Tibial artery (tissue), 4 donors: ENCODE results near the gene TCHH.

Experiments used
- DNase-seq, 2 donors: peaks; one replicate each; pipeline ENCODE4 v3.0.0-alpha.2; 2019
- H3K27ac ChIP-seq, 2 donors: fragments of 200-600 bp; sonication (generic) in 1 of 2; 1 replicate in 1 of 2; 2 replicates in 1 of 2; pipeline ENCODE4 v1.5.1; 2018 to 2019; ENCODE audit warnings: mild to moderate bottlenecking in 1 of 2
- H3K27me3 ChIP-seq, 2 donors: fragments of 200-600 bp; sonication (generic) in 1 of 2; one replicate each; pipeline versions ENCODE4 v1.5.1 to v1.6.0; 2016 to 2019
- H3K36me3 ChIP-seq, 3 donors: fragments of 200-600 bp; sonication (generic) in 2 of 3; one replicate each; pipeline ENCODE4 v1.5.1; 2016 to 2019; ENCODE audit warnings: mild to moderate bottlenecking in 2 of 3
- H3K4me1 ChIP-seq, 4 donors: fragments of 200-600 bp; sonication (generic) in 2 of 4; 1 replicate in 3 of 4; 2 replicates in 1 of 4; pipeline ENCODE4 v1.5.1; 2016 to 2019
- H3K4me3 ChIP-seq, 2 donors: fragments of 200-600 bp; sonication (generic) in 1 of 2; 1 replicate in 1 of 2; 2 replicates in 1 of 2; pipeline ENCODE4 v1.5.1; 2018 to 2019; ENCODE audit warnings: mild to moderate bottlenecking in 2 of 2
- H3K9me3 ChIP-seq, 3 donors: fragments of 200-600 bp; sonication (generic) in 1 of 3; one replicate each; pipeline ENCODE4 v1.5.1; 2016 to 2019
- CTCF ChIP-seq, 2 experiments: fragments of 200-600 bp in 1 of 2; fragments of 450-650 bp in 1 of 2; IDR thresholded peaks; one replicate each; pipeline ENCODE4 v1.5.1; 2017 to 2019; ENCODE audit warnings: antibody characterized with exemption in 2 of 2, mild to moderate bottlenecking in 1 of 2, moderate library complexity in 1 of 2
- intact Hi-C: fragments of 100-400 bp; cut with DNase I; formaldehyde crosslinking; loops from one replicate; pipeline ENCODE4 v1.15.0; 2023; ENCODE audit warnings: low total_unique reads

Gene TCHH

GRCh38 chr1:152110860-152111514, 4.3 kb downstream of the TCHH start:
- Histone ChIP-seq H3K27me3 (peaks cover 0 to 76% of the 10 kb centered on the region in 2 donors), H3K4me1 (peaks cover 0 to 47% (median 34%) of the 10 kb centered on the region in 4 donors)
- intact Hi-C loops: no loop called here

DNA sequence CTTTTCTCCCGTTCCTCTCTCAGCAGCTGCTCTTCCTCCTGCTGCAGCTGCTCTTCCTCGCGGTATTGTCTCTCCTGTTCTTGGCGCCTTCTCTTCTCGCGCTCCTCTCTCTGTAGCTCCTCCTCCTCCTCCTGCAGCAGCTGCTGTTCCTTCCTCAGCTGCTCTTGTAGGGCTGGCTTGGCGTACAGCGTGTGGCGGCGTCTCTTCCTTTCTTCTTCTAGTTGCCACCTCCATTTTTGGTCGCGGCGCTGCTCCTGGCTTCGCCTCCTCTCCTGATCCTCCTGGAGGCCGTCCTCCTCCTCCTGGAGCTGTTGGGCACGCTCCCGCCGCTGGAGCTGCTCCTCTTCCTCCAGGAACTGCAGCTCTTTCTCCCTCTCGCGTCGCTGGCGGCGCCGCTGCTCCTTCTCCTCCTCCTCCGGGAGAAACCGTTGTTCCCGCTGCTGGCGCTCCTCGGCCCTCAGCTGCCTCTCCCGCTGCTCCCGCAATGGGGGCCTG, 4.8 kb downstream of the TCHH start:
- Histone ChIP-seq H3K9me3 (peaks cover 0 to 12% (median 12%) of the 10 kb centered on the region in 3 donors), H3K27ac (no peak overlapping the region), H3K27me3 (peaks cover 0 to 76% of the 10 kb centered on the region in 2 donors), H3K4me1 (peaks cover 0 to 47% (median 34%) of the 10 kb centered on the region in 4 donors), H3K4me3 (peak overlapping the region; percentile 46 to 58), H3K36me3 (no peaks in the 10 kb centered on the region)
- no peak for TF ChIP-seq CTCF (IDR thresholded peaks at IDR 0.05)
- peak in 1 of 2 donors; percentile 65 for DNase-seq
- intact Hi-C loops: no loop called here

More at GRCh38 chr1:152110860-152111514, 4.3 kb downstream of the TCHH start:
- H3K9me3 ChIP-seq: peaks cover 0 to 12% (median 12%) of the 10 kb centered on the region in 3 donors
- no peak for DNase-seq
- TF ChIP-seq CTCF (IDR thresholded peaks at IDR 0.05): no peak
- H3K4me3 ChIP-seq: peak overlapping the region; percentile 46 to 58
- no peaks in the 10 kb centered on the region for H3K36me3 ChIP-seq
- no peak overlapping the region for H3K27ac ChIP-seq

DNA sequence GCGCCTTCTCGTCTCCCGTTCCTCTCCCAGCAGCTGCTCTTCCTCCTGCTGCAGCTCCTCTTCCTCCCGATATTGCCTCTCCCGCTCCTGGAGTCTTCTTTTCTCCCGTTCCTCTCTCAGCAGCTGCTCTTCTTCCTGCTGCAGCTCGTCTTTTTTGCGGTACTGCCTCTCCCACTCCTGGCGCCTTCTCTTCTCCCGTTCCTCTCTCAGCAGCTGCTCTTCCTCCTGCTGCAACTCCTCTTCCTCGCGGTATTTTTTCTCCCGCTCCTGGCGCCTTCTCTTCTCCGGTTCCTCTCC, 5.3 kb downstream of the TCHH start:
- H3K27me3 ChIP-seq: peaks cover 0 to 81% of the 10 kb centered on the region in 2 donors
- peaks cover 0 to 12% (median 12%) of the 10 kb centered on the region in 3 donors for H3K9me3 ChIP-seq
- peak overlapping the region; percentile 46 to 58 for H3K4me3 ChIP-seq
- H3K27ac ChIP-seq: no peak overlapping the region
- intact Hi-C loops: no loop called here
- TF ChIP-seq CTCF (IDR thresholded peaks at IDR 0.05): no peak
- H3K4me1 ChIP-seq: peaks cover 0 to 47% (median 34%) of the 10 kb centered on the region in 4 donors
- DNase-seq: no peak
- no peaks in the 10 kb centered on the region for H3K36me3 ChIP-seq

DNA sequence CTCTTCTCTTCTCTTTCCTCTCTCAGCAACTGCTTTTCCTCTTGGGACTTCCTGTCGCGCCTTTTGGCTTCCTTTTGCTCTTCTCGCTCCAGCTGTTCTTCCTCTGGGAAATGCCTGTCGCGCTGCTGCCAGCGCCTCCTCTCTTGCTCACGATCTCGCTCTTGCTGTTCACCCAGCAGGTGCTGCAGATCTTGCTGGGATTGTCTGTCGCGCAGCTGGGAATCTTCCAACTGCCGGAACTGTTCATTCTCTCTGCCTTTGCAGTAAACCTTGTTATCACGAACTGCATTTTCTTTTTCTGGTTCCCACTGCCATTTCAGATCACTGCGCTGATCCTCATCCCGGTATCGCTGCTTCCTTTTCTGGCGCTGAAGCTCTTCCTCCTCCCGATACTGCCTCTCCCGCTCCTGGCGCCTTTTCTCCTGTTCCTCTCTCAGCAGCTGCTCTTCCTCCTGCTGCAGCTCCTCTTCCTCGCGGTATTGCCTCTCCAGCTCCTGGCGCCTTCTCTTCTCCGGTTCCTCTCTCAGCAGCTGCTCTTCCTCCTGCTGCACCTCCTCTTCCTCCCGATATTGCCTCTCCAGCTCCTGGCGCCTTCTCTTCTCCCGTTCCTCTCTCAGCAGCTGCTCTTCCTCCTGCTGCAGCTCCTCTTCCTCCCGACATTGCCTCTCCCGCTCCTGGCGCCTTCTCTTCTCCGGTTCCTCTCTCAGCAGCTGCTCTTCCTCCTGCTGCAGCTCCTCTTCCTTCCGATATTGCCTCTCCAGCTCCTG, 5.8 kb downstream of the TCHH start:
- H3K27me3 ChIP-seq: peaks cover 0 to 86% of the 10 kb centered on the region in 2 donors
- TF ChIP-seq CTCF (IDR thresholded peaks at IDR 0.05): no peak
- DNase-seq: no peak
- no peaks in the 10 kb centered on the region for H3K36me3 ChIP-seq
- peaks cover 0 to 12% (median 12%) of the 10 kb centered on the region in 3 donors for H3K9me3 ChIP-seq
- intact Hi-C loops: no loop called here
- H3K27ac ChIP-seq: no peak overlapping the region
- peaks cover 0 to 47% (median 34%) of the 10 kb centered on the region in 4 donors for H3K4me1 ChIP-seq
- peak overlapping the region; percentile 46 to 58 for H3K4me3 ChIP-seq

GRCh38 chr1:152108882-152109222, 6.4 kb downstream of the TCHH start:
- H3K4me1 ChIP-seq: peaks cover 0 to 47% (median 34%) of the 10 kb centered on the region in 4 donors
- no peaks in the 10 kb centered on the region for H3K36me3 ChIP-seq
- H3K27ac ChIP-seq: no peak overlapping the region
- intact Hi-C loops: no loop called here
- TF ChIP-seq CTCF (IDR thresholded peaks at IDR 0.05): no peak
- peak overlapping the region in 1 of 2 donors; percentile 24 for H3K4me3 ChIP-seq
- no peak for DNase-seq
- H3K27me3 ChIP-seq: peaks cover 0 to 87% of the 10 kb centered on the region in 2 donors
- H3K9me3 ChIP-seq: peaks cover 0 to 12% (median 12%) of the 10 kb centered on the region in 3 donors
